Measurements from ENCODE around the gene SCRN1.
A peak's percentile ranks its signal among the peaks of the same experiment; 100 is the strongest.

SCRN1 gene

DNA sequence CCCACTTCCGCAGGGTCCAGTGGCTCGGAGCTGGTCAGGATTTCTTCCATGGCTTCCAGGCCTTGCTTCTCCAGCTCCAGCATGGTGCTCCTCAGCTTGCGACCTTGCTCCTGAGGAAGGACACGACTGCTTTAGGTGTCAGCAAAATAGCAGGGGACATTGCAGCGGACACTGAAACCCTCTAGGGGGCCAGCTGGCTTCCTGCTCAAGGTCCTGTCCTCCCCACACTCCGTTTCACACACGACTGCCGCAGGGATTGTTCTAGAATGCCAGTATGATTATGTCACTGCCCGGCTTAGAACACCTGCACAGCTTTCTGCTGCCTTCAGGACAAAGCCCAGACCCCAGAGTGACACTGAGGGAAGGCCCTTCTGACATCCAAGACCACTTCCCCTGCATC is 65.6 kb downstream of the SCRN1 start:
- TF ChIP-seq, protein P1, sequence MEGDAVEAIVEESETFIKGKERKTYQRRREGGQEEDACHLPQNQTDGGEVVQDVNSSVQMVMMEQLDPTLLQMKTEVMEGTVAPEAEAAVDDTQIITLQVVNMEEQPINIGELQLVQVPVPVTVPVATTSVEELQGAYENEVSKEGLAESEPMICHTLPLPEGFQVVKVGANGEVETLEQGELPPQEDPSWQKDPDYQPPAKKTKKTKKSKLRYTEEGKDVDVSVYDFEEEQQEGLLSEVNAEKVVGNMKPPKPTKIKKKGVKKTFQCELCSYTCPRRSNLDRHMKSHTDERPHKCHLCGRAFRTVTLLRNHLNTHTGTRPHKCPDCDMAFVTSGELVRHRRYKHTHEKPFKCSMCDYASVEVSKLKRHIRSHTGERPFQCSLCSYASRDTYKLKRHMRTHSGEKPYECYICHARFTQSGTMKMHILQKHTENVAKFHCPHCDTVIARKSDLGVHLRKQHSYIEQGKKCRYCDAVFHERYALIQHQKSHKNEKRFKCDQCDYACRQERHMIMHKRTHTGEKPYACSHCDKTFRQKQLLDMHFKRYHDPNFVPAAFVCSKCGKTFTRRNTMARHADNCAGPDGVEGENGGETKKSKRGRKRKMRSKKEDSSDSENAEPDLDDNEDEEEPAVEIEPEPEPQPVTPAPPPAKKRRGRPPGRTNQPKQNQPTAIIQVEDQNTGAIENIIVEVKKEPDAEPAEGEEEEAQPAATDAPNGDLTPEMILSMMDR (IDR thresholded peaks at IDR 0.05; ENCODE audit: low read depth, low read length, missing control alignments): no peak
- no peak for DNase-seq (ENCODE audit: low read depth)
- H3K4me3 ChIP-seq (ENCODE audit: low read depth, low read length): no peak overlapping the region

DNA sequence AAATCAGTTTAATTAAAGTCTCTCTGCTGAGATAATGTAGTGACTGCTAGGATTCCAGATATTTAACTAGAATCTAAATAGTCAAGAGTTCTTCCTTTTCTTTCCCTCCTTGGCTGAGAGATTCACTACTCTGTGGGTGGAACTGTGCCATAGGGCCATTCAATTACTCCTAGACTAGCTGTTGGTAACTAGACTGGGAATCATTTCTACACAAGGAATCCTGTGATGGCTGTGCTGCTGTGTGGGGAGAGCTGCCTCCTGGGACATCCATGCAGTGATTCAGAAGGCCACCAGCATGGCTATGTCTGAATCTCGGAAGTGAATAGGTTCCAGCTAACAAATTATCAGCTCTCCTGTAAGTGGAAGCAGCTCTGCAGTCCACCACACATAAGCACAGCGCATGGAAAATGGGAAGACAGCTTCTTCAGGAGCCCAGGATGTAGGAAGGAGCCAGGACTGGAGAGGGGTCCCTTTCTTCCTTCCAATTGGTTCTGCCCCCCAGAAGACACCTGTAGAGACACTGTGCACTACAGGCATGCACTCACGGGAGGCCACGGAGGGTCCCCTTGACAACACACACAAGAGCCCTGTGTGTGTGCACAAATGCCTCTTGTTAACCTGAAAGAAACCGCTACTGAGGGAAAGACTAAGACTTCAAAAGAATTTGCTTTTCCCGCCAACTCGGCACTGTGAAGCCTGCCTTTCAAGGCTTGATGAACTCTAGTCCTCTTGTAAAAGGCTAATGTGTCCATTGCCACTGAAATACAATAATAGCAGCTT is 66.5 kb downstream of the SCRN1 start:
- DNase-seq (ENCODE audit: low read depth): no peak
- H3K4me3 ChIP-seq (ENCODE audit: low read depth, low read length): no peak overlapping the region
- TF ChIP-seq, protein P1 (IDR thresholded peaks at IDR 0.05; ENCODE audit: low read depth, low read length, missing control alignments): no peak

DNA sequence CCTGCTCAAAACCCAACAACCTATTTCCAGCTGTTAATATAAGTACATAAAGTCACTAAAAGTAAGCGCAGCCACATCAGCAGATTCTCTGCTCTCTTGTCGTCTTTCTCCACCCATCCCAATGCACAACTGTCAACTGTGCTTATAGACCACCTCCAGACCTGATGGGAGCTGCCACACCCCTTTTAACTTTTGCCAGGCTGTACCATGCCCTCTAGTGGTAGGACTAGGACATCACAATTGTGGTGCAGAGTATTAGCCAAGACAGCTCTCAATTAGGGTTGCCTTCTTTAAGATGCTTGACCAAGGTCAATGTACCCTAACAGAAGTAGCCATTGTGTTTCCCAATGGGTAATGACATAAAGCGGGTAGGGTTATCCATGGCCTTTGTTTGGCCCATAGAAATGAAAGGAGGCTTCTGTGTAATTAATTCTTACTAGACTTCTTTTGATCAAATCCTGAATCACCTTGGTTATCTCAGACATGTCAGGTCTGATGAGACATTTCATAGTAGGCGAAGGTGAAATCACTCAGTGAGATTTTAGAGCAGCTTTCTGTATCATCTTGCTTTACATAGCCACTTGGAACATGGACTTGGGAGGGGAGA is 68.1 kb downstream of the SCRN1 start:
- TF ChIP-seq, protein P1 (IDR thresholded peaks at IDR 0.05; ENCODE audit: low read depth, low read length, missing control alignments): peak; percentile 92
- no peak overlapping the region for H3K4me3 ChIP-seq (ENCODE audit: low read depth, low read length)
- peak; percentile 43 for DNase-seq (ENCODE audit: low read depth)

DNA sequence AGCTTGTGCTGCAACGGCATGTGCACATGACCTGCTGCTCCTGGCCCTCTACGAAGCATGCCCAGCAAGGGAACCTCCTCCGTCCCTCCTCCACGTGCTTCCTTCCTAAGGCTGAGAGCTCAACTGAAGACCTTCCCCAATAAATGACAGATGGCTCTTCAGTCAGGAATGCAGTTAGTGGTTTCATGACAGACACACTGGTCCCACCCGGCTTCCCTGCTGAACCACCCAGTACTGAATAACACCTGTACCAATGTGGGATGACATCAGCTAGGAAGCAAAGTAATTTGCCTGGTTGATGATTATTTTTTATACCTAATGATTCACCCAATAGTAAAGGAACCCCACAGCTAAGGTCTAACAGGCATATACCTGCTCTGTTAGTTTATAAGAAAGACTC is 69.1 kb downstream of the SCRN1 start:
- H3K4me3 ChIP-seq (ENCODE audit: low read depth, low read length): no peak overlapping the region
- TF ChIP-seq, protein P1 (IDR thresholded peaks at IDR 0.05; ENCODE audit: low read depth, low read length, missing control alignments): no peak
- no peak for DNase-seq (ENCODE audit: low read depth)

DNA sequence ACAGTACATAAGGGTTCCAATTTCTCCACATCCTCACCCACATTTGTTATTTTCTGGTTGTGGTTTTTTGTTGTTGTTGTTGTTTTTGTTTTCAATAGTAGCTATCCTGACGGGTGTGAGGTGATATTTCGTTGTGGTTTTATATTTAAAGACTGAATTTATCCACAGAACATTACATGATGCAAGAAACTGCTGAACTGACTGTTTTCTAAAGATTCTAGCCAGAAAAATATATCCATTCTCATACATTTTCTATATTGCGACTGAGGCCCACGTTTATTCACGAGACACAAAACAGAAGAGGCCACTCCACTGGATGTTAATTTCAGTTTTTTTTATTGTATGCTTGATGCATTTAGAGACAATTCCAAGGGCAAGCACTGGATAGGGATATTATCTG is 69.8 kb downstream of the SCRN1 start:
- TF ChIP-seq, protein P1 (IDR thresholded peaks at IDR 0.05; ENCODE audit: low read depth, low read length, missing control alignments): no peak
- H3K4me3 ChIP-seq (ENCODE audit: low read depth, low read length): no peak overlapping the region
- no peak for DNase-seq (ENCODE audit: low read depth)

DNA sequence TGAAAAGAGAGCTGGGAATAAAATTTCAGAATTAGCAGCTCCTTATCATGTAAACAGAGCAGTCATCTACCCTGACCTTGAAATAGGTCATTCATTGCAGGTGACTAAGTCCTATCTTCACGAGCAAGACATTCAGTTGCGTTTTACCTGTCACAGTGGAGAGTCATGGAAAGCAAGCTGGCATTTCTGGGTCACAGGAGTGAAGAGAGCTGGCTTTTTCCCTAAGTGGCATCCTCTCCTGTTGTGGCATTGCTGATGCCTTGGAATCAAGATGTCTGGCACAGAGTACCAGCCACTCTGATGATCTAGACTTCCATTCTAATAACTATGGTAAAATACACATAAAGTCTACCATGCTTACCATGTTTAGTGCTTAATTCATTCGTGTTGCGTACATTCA is 70.8 kb downstream of the SCRN1 start:
- no peak overlapping the region for H3K4me3 ChIP-seq (ENCODE audit: low read depth, low read length)
- TF ChIP-seq, protein P1 (IDR thresholded peaks at IDR 0.05; ENCODE audit: low read depth, low read length, missing control alignments): no peak
- no peak for DNase-seq (ENCODE audit: low read depth)

DNA sequence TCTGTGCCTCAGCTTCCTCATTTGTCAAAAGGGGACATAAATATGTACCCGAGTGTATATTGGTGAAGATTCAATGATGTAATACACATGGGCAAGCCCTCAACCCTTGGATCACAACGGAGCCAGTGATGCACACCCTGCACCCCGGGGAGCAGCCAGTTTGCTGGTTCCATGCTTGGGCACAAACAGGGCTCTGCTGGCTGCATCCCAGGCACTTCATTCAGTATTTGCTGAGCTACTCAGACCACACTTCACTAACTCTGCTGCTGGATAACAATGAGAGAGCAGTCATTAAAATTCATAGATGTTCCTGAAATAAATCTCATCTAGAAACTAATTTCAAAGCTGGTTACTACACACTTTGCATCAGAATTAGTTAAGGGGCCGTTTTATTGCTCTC is 72.0 kb downstream of the SCRN1 start:
- no peak overlapping the region for H3K4me3 ChIP-seq (ENCODE audit: low read depth, low read length)
- DNase-seq (ENCODE audit: low read depth): no peak
- TF ChIP-seq, protein P1 (IDR thresholded peaks at IDR 0.05; ENCODE audit: low read depth, low read length, missing control alignments): no peak

Measured in GM12864 (cell line).